Measurements from ENCODE around the gene IFNAR1.

Gene IFNAR1

GRCh38 chr21:33368576-33368975, 43.8 kb downstream of the IFNAR1 start:
- no peak for DNase-seq (ENCODE audit: extremely low read depth, low read depth)

GRCh38 chr21:33369586-33369985, 44.8 kb downstream of the IFNAR1 start:
- no peak for TF ChIP-seq CTCF (IDR thresholded peaks at IDR 0.05; ENCODE audit: low read depth, low read length)

More at GRCh38 chr21:33368576-33368975, 43.8 kb downstream of the IFNAR1 start:
- no peak for TF ChIP-seq CTCF (IDR thresholded peaks at IDR 0.05; ENCODE audit: low read depth, low read length)

GRCh38 chr21:33370305-33370704, 45.5 kb downstream of the IFNAR1 start:
- TF ChIP-seq CTCF (IDR thresholded peaks at IDR 0.05; ENCODE audit: low read depth, low read length): no peak
- no peak for DNase-seq (ENCODE audit: extremely low read depth, low read depth)

More at GRCh38 chr21:33369586-33369985, 44.8 kb downstream of the IFNAR1 start:
- no peak for DNase-seq (ENCODE audit: extremely low read depth, low read depth)

GRCh38 chr21:33371366-33371765, 46.6 kb downstream of the IFNAR1 start:
- DNase-seq (ENCODE audit: extremely low read depth, low read depth): no peak
- TF ChIP-seq CTCF (IDR thresholded peaks at IDR 0.05; ENCODE audit: low read depth, low read length): no peak

- DNase-seq (ENCODE audit: extremely low read depth, low read depth): no peak
- no peak for TF ChIP-seq CTCF (IDR thresholded peaks at IDR 0.05; ENCODE audit: low read depth, low read length)
Observed at GRCh38 chr21:33372582-33372981, 47.8 kb downstream of the IFNAR1 start.

GRCh38 chr21:33373451-33373850, 48.7 kb downstream of the IFNAR1 start:
- DNase-seq (ENCODE audit: extremely low read depth, low read depth): no peak
- TF ChIP-seq CTCF (IDR thresholded peaks at IDR 0.05; ENCODE audit: low read depth, low read length): no peak

GRCh38 chr21:33374080-33374449, 49.3 kb downstream of the IFNAR1 start:
- TF ChIP-seq CTCF (IDR thresholded peaks at IDR 0.05; ENCODE audit: low read depth, low read length): no peak
- no peak for DNase-seq (ENCODE audit: extremely low read depth, low read depth)

All from AG09319 (cell line).